BE2C (cell line): ENCODE measurements around the gene JAK3.

ENCODE experiments used
- DNase-seq: peaks from one replicate; pipeline ENCODE4 v3.0.0-alpha.2; 2020
- H3K27me3 ChIP-seq: fragments of 250-450 bp; sonication (Bioruptor Pico); 2 replicates; pipeline ENCODE4 v1.5.1; 2020; ENCODE audit warnings: mild to moderate bottlenecking
- H3K36me3 ChIP-seq: fragments of 250-450 bp; sonication (Bioruptor Pico); 2 replicates; pipeline ENCODE4 v1.5.1; 2020; ENCODE audit warnings: mild to moderate bottlenecking
- H3K4me1 ChIP-seq: fragments of 250-450 bp; sonication (Bioruptor Pico); 2 replicates; pipeline ENCODE4 v1.5.1; 2020
- H3K4me3 ChIP-seq: 2 replicates; pipeline ENCODE4 v1.5.1; 2011; ENCODE audit warnings: low read depth, low read length
- H3K9me3 ChIP-seq: fragments of 250-450 bp; sonication (Bioruptor Pico); 2 replicates; pipeline ENCODE4 v1.5.1; 2020
- CTCF ChIP-seq: IDR thresholded peaks from 2 replicates; pipeline ENCODE4 v1.5.1; 2012; ENCODE audit warnings: mild to moderate bottlenecking, low read depth, low read length

Gene JAK3

DNA sequence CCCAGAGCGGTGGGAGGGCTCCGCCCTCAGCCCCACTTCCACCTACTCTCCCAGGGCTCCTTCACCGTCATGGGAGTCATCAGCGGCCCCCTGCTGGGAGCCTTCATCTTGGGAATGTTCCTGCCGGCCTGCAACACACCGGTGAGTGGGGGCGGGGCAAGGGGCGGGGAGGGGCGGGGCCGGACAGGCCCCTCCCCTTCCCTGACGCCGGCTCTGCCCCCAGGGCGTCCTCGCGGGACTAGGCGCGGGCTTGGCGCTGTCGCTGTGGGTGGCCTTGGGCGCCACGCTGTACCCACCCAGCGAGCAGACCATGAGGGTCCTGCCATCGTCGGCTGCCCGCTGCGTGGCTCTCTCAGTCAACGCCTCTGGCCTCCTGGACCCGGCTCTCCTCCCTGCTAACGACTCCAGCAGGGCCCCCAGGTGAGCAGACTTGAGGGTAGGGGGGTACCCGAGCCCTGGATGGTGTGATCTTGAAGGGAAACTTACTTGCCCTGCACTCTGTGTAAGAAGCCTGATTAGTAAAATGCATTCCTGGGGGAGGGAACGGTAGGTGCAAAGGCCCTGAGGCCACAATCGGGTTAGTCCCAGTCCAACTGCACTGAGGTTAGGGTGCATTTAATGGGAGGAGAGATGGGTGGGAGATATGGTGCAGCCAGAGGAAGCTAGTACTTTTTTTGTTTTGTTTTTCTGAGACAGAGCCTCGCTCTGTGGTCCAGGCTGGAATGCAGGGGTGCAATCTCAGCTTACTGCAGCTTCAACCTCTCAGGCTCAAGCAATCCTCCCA lies 36.0 kb upstream of the JAK3 start:
- Histone ChIP-seq H3K9me3 (no peaks in the 10 kb centered on the region), H3K4me3 (no peak overlapping the region), H3K27me3 (peaks cover 24% of the 10 kb centered on the region), H3K36me3 (no peaks in the 10 kb centered on the region), H3K4me1 (no peaks in the 10 kb centered on the region)
- TF ChIP-seq CTCF: no peak
- DNase-seq: no peak

DNA sequence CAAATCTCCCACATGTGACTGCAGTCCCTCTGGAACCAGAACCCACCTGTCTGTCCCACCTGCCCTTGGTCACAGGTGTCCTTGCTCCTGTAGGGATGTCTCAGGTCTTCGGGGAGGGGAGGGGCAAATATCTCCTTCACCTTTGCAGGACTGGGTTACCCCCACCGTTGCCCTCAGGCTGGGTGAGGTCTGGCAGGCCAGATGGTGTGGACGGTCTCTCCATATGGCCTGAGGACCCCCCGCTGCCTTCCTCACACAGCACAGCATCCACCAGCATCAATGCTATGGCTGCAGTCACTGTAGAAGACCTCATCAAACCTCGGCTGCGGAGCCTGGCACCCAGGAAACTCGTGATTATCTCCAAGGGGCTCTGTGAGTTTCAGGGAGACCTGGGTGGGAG lies 33.9 kb upstream of the JAK3 start:
- no peak overlapping the region for H3K4me3 ChIP-seq
- DNase-seq: no peak

GRCh38 chr19:17879466-17879865 lies 31.7 kb upstream of the JAK3 start:
- TF ChIP-seq CTCF: no peak
- H3K27me3 ChIP-seq: peaks cover 28% of the 10 kb centered on the region
- H3K4me1 ChIP-seq: no peaks in the 10 kb centered on the region
- no peaks in the 10 kb centered on the region for H3K36me3 ChIP-seq
- DNase-seq: no peak
- no peak overlapping the region for H3K4me3 ChIP-seq
- H3K9me3 ChIP-seq: no peaks in the 10 kb centered on the region

More for the DNA sequence above, 33.9 kb upstream of the JAK3 start:
- Histone ChIP-seq H3K4me1 (no peaks in the 10 kb centered on the region), H3K9me3 (no peaks in the 10 kb centered on the region), H3K36me3 (no peaks in the 10 kb centered on the region), H3K27me3 (peaks cover 28% of the 10 kb centered on the region)
- no peak for TF ChIP-seq CTCF

- Histone ChIP-seq H3K4me3 (no peak overlapping the region), H3K36me3 (no peaks in the 10 kb centered on the region), H3K4me1 (no peaks in the 10 kb centered on the region), H3K27me3 (peaks cover 40% of the 10 kb centered on the region), H3K9me3 (no peaks in the 10 kb centered on the region)
- TF ChIP-seq CTCF: no peak
- no peak for DNase-seq
Measured at GRCh38 chr19:17877696-17878095, 29.9 kb upstream of the JAK3 start.

DNA sequence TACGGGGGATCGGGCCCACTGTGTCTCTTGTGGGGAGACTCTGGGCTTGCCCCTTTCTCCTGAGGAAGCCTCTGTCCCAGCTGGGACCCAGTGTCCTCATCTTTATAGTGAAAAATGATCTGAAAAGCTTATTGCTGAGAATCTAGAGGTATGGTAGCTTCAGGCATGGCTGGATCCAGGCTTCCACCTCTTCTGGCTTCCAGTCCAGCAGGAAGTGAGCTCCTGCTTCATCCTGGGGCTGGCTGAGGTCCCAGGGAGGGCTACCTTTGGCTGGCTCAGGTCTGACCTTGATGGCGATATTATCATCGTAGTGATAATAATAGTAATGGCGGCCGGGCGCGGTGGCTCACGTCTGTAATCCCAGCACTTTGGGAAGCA lies 27.0 kb upstream of the JAK3 start:
- Histone ChIP-seq H3K36me3 (no peaks in the 10 kb centered on the region), H3K4me3 (no peak overlapping the region), H3K9me3 (no peaks in the 10 kb centered on the region), H3K27me3 (peaks cover 59% of the 10 kb centered on the region), H3K4me1 (no peaks in the 10 kb centered on the region)
- TF ChIP-seq CTCF: no peak
- no peak for DNase-seq
